ENCODE measurements around the gene CPNE4. TPM values are rescaled to one million over a fixed set of nuclear protein-coding genes. Genes with fewer than 3 reads are reported as not detected.

The CPNE4 gene
- total and polyA plus RNA-seq, 7 experiments from 2014 or later = not detected

DNA sequence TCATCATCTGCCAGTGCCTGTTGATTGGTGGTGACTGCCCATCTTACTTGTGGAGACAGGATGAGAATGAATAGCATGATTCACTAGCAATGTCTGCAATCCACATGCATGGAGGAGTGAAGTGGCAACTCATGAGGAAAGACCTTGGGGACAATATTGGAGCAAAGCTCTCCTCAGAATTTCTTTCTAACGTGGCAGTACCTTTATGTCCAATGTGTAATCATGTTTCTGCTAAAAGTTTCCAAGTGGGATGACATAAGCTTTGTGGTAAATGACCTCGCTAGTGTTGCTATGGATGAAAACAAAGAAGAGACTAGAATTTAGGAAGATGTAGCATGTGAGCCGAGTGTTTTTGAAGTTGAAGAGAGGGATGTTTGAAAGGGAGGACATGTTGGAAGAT lies 117.8 kb downstream of the CPNE4 start:
- POLR2A ChIA-PET = no interaction called here
- Histone ChIP-seq H3K4me1 (ENCODE audit: control insufficient read depth in 2 of 2, insufficient read depth in 2 of 2, low read length in 2 of 2) (no peaks in the 10 kb centered on the region), H3K27me3 (ENCODE audit: control insufficient read depth in 2 of 2, insufficient read depth in 2 of 2, low read length in 2 of 2) (no peaks in the 10 kb centered on the region), H3K9me3 (ENCODE audit: control insufficient read depth in 2 of 3, low read length in 3 of 3) (no peaks in the 10 kb centered on the region), H3K27ac (ENCODE audit: low read depth, low read length) (no peak overlapping the region), H3K4me3 (ENCODE audit: low read length) (no peak overlapping the region), H3K36me3 (ENCODE audit: control insufficient read depth in 2 of 3, insufficient read depth in 3 of 3, low read length in 3 of 3) (no peaks in the 10 kb centered on the region)
- intact Hi-C loops (cut with micrococcal nuclease) = no loop called here
- Mint-ChIP-seq H3K27ac (no peak overlapping the region), H3K9me3 (peaks cover 0 to 7% (median 0%) of the 10 kb centered on the region in 11 donors), H3K4me1 (no peaks in the 10 kb centered on the region), H3K27me3 (peaks cover 0 to 3% (median 0%) of the 10 kb centered on the region in 5 donors), H3K4me3 (no peak overlapping the region), H3K36me3 (no peaks in the 10 kb centered on the region)
- no peak for ATAC-seq
- CTCF ChIA-PET = no interaction called here
- DNase-seq = no peak

DNA sequence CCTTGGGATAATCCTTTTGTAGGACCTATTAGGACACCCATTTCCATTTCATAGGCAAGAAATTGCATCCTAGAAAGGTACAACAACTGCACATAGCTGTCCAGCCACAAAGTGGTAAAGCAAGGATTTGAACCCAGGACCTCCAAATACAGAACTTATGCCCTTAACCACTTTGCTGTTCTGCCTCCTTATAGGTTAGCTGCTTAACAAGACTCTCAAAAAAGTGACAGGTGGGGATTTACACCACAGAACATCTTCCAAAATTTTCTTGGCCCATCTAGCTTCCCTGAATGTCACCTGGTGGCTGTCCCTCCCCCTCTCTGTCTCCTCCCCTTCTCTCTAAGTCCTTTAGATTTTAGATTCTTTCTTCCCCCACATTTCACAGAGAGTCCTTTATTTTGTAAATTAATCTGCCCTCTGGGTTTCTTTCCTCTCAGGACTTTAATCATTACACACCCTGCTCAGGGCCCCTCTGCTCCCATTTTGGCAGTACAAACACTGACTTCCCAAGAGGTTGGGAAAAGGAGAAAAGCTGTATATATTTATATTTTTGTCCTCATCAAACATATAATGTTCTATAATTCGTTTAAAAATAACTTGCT lies 120.6 kb downstream of the CPNE4 start:
- Histone ChIP-seq H3K27me3 (ENCODE audit: control insufficient read depth in 2 of 2, insufficient read depth in 2 of 2, low read length in 2 of 2) (no peaks in the 10 kb centered on the region), H3K9me3 (ENCODE audit: control insufficient read depth in 2 of 3, low read length in 3 of 3) (no peaks in the 10 kb centered on the region), H3K4me1 (ENCODE audit: control insufficient read depth in 2 of 2, insufficient read depth in 2 of 2, low read length in 2 of 2) (no peaks in the 10 kb centered on the region), H3K4me3 (ENCODE audit: low read length) (no peak overlapping the region), H3K27ac (ENCODE audit: low read depth, low read length) (no peak overlapping the region), H3K36me3 (ENCODE audit: control insufficient read depth in 2 of 3, insufficient read depth in 3 of 3, low read length in 3 of 3) (no peaks in the 10 kb centered on the region)
- POLR2A ChIA-PET = no interaction called here
- CTCF ChIA-PET = no interaction called here
- intact Hi-C loops (cut with micrococcal nuclease) = no loop called here
- DNase-seq (no peak), ATAC-seq (no peak)
- no peaks in the 10 kb centered on the region for H3K4me1 Mint-ChIP-seq
- H3K4me3 Mint-ChIP-seq = no peak overlapping the region
- peak overlapping the region in 1 of 9 donors; percentile 39 for H3K27ac Mint-ChIP-seq
- H3K27me3 Mint-ChIP-seq = peaks cover 0 to 4% (median 0%) of the 10 kb centered on the region in 5 donors
- H3K9me3 Mint-ChIP-seq = peaks cover 0 to 2% (median 0%) of the 10 kb centered on the region in 11 donors
- no peaks in the 10 kb centered on the region for H3K36me3 Mint-ChIP-seq

DNA sequence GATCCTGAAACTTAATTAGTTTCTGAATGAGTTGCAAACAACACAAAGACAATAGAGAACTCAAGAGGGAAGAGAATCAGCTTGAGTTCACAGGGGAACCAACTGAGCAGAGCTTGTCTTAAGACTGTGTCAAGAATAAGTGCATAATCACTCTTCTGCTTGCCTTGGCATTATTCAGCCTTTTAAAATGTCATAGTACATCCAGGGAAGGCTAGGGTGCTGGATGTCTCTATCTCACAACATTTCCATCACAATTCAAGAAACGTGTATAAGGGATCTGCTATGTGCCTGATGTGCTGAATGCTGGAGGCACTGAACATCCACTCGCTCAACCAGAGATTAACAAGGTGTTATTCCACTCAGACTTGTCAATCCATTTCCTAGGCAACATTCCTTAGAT lies 122.6 kb downstream of the CPNE4 start:
- no peaks in the 10 kb centered on the region for H3K36me3 Mint-ChIP-seq
- H3K9me3 ChIP-seq (ENCODE audit: control insufficient read depth in 2 of 3, low read length in 3 of 3) = no peaks in the 10 kb centered on the region

DNA sequence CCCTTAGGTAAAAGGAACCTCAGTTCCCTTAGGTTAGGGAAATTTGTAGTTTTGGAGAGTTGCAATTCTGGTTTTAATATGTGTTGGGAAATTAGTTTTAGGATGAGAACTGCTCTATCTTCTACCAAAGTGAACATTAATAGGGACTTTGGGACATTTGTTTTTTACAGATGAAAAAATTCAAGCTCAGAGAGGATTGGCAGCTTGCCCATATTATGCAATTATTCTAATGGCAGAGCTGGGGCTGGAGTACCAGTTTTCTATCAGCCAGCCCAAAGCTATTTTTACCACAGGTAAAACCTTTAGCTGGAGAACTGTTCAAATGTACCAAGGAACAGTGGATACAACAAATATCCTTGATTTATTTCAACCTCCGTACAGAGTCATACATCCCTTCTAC lies 127.0 kb downstream of the CPNE4 start:
- Histone ChIP-seq H3K4me3 (ENCODE audit: low read length) (no peak overlapping the region), H3K4me1 (ENCODE audit: control insufficient read depth in 2 of 2, insufficient read depth in 2 of 2, low read length in 2 of 2) (no peaks in the 10 kb centered on the region), H3K27ac (ENCODE audit: low read depth, low read length) (no peak overlapping the region), H3K27me3 (ENCODE audit: control insufficient read depth in 2 of 2, insufficient read depth in 2 of 2, low read length in 2 of 2) (no peaks in the 10 kb centered on the region), H3K9me3 (ENCODE audit: control insufficient read depth in 2 of 3, low read length in 3 of 3) (no peaks in the 10 kb centered on the region), H3K36me3 (ENCODE audit: control insufficient read depth in 2 of 3, insufficient read depth in 3 of 3, low read length in 3 of 3) (no peaks in the 10 kb centered on the region)
- DNase-seq (no peak), ATAC-seq (no peak)
- intact Hi-C loops (cut with micrococcal nuclease) = no loop called here
- Mint-ChIP-seq H3K9me3 (peaks cover 0 to 5% (median 0%) of the 10 kb centered on the region in 11 donors), H3K36me3 (no peaks in the 10 kb centered on the region), H3K27me3 (peaks cover 0 to 4% (median 0%) of the 10 kb centered on the region in 5 donors), H3K4me3 (no peak overlapping the region), H3K4me1 (no peaks in the 10 kb centered on the region), H3K27ac (no peak overlapping the region)
- POLR2A ChIA-PET = no interaction called here
- CTCF ChIA-PET = no interaction called here

More for the DNA sequence above, 122.6 kb downstream of the CPNE4 start:
- no peak overlapping the region for H3K4me3 Mint-ChIP-seq
- CTCF ChIA-PET = no interaction called here
- H3K4me1 Mint-ChIP-seq = no peaks in the 10 kb centered on the region
- POLR2A ChIA-PET = no interaction called here
- ATAC-seq (no peak), DNase-seq (no peak)
- no peaks in the 10 kb centered on the region for H3K4me1 ChIP-seq (ENCODE audit: control insufficient read depth in 2 of 2, insufficient read depth in 2 of 2, low read length in 2 of 2)
- no peaks in the 10 kb centered on the region for H3K27me3 ChIP-seq (ENCODE audit: control insufficient read depth in 2 of 2, insufficient read depth in 2 of 2, low read length in 2 of 2)
- no peak overlapping the region for H3K27ac ChIP-seq (ENCODE audit: low read depth, low read length)
- H3K9me3 Mint-ChIP-seq = peaks cover 0 to 2% (median 0%) of the 10 kb centered on the region in 11 donors
- peaks cover 0 to 7% (median 0%) of the 10 kb centered on the region in 5 donors for H3K27me3 Mint-ChIP-seq
- H3K27ac Mint-ChIP-seq = no peak overlapping the region
- intact Hi-C loops (cut with micrococcal nuclease) = no loop called here
- H3K4me3 ChIP-seq (ENCODE audit: low read length) = no peak overlapping the region
- no peaks in the 10 kb centered on the region for H3K36me3 ChIP-seq (ENCODE audit: control insufficient read depth in 2 of 3, insufficient read depth in 3 of 3, low read length in 3 of 3)

DNA sequence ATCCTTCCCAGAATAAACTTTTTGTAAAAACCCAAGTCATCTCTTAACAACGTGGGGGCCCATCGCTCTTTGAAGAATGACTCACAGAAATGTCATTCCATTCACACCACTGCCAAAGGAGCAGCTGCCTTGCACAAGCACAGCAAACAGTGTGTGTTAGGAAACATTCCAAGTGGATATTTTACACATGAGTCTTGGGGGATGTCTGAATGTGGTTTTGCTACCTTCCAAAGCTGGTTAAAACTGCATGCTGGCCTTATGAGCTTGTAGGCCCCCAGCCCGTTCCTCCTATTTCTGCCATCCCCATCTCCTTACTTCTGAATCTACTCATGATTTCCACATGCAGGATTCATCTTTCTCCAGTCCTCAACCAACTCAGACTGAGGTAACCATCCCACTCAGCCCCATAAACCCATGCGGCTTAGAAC lies 130.8 kb downstream of the CPNE4 start:
- no peaks in the 10 kb centered on the region for H3K9me3 ChIP-seq (ENCODE audit: control insufficient read depth in 2 of 3, low read length in 3 of 3)
- ATAC-seq (no peak), DNase-seq (no peak)
- H3K4me1 Mint-ChIP-seq = no peaks in the 10 kb centered on the region
- POLR2A ChIA-PET = interaction anchor here (0.5 kb wide), 1 partner anchor 58 kb away, joined by 3 read pairs; no protein-coding TSS in a partner anchor
- no peaks in the 10 kb centered on the region for H3K4me1 ChIP-seq (ENCODE audit: control insufficient read depth in 2 of 2, insufficient read depth in 2 of 2, low read length in 2 of 2)
- CTCF ChIA-PET = no interaction called here
- no peaks in the 10 kb centered on the region for H3K36me3 Mint-ChIP-seq
- H3K9me3 Mint-ChIP-seq = peaks cover 0 to 5% (median 0%) of the 10 kb centered on the region in 11 donors
- H3K27ac ChIP-seq (ENCODE audit: low read depth, low read length) = no peak overlapping the region
- no peak overlapping the region for H3K4me3 Mint-ChIP-seq
- no peak overlapping the region for H3K27ac Mint-ChIP-seq
- intact Hi-C loops (cut with micrococcal nuclease) = no loop called here
- peaks cover 0 to 4% (median 0%) of the 10 kb centered on the region in 5 donors for H3K27me3 Mint-ChIP-seq
- H3K4me3 ChIP-seq (ENCODE audit: low read length) = no peak overlapping the region
- no peaks in the 10 kb centered on the region for H3K27me3 ChIP-seq (ENCODE audit: control insufficient read depth in 2 of 2, insufficient read depth in 2 of 2, low read length in 2 of 2)
- H3K36me3 ChIP-seq (ENCODE audit: control insufficient read depth in 2 of 3, insufficient read depth in 3 of 3, low read length in 3 of 3) = no peaks in the 10 kb centered on the region

DNA sequence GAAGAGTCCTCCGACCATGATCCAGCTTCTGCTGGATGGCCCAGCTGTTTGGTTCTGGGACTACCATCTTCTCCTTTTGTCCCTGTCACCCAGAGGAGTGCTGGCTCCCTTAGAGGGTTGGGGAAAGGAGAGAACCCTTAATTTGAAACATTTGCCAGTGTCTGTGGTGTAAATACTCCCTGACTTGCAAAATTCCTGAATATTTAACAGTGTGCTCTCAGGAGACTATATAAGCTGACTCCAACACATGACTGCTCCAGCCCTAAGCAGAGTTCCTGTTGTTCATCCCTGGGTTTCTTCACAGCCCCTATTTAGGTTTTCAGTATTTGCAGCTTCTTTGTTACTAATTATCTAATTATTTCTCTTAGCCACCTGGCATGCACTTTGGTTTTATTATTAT lies 133.1 kb downstream of the CPNE4 start:
- DNase-seq (no peak), ATAC-seq (no peak)
- ChIA-PET POLR2A (no interaction called here), CTCF (interaction anchor here (0.6 kb wide), 1 partner anchor 13 kb away, joined by 3 read pairs; no protein-coding TSS in a partner anchor)
- Histone ChIP-seq H3K4me3 (ENCODE audit: low read length) (no peak overlapping the region), H3K4me1 (ENCODE audit: control insufficient read depth in 2 of 2, insufficient read depth in 2 of 2, low read length in 2 of 2) (no peaks in the 10 kb centered on the region), H3K36me3 (ENCODE audit: control insufficient read depth in 2 of 3, insufficient read depth in 3 of 3, low read length in 3 of 3) (no peaks in the 10 kb centered on the region), H3K27ac (ENCODE audit: low read depth, low read length) (no peak overlapping the region), H3K9me3 (ENCODE audit: control insufficient read depth in 2 of 3, low read length in 3 of 3) (no peaks in the 10 kb centered on the region), H3K27me3 (ENCODE audit: control insufficient read depth in 2 of 2, insufficient read depth in 2 of 2, low read length in 2 of 2) (no peaks in the 10 kb centered on the region)
- H3K27me3 Mint-ChIP-seq = peaks cover 0 to 4% (median 0%) of the 10 kb centered on the region in 5 donors
- H3K27ac Mint-ChIP-seq = no peak overlapping the region
- no peaks in the 10 kb centered on the region for H3K36me3 Mint-ChIP-seq
- H3K4me1 Mint-ChIP-seq = no peaks in the 10 kb centered on the region
- H3K9me3 Mint-ChIP-seq = peaks cover 0 to 3% (median 0%) of the 10 kb centered on the region in 11 donors
- no peak overlapping the region for H3K4me3 Mint-ChIP-seq
- intact Hi-C loops (cut with micrococcal nuclease) = no loop called here

DNA sequence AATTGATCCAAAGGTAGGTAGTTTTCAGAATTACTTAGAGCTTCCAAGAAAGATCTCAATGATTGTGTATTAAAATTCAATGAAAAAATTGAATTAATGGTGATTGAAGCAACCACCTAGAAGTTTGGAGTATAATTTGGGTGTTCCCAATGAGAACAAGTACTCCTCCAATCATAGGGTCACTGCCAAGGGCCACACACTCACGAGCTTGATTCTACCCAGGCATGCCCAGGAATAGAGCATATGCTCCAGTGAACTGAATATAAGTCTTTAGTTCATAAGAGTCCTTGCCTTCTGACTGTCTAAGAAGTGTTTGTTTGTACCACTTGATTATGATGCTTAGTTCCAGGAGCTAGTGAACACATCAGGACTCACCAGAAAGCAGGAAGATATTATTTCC lies 133.9 kb downstream of the CPNE4 start:
- ATAC-seq = no peak
- Mint-ChIP-seq H3K36me3 (no peaks in the 10 kb centered on the region), H3K27me3 (peaks cover 0 to 4% (median 0%) of the 10 kb centered on the region in 5 donors), H3K4me3 (no peak overlapping the region), H3K9me3 (peaks cover 0 to 2% (median 0%) of the 10 kb centered on the region in 11 donors), H3K27ac (no peak overlapping the region), H3K4me1 (no peaks in the 10 kb centered on the region)
- Histone ChIP-seq H3K4me1 (ENCODE audit: control insufficient read depth in 2 of 2, insufficient read depth in 2 of 2, low read length in 2 of 2) (no peaks in the 10 kb centered on the region), H3K9me3 (ENCODE audit: control insufficient read depth in 2 of 3, low read length in 3 of 3) (no peaks in the 10 kb centered on the region), H3K27me3 (ENCODE audit: control insufficient read depth in 2 of 2, insufficient read depth in 2 of 2, low read length in 2 of 2) (no peaks in the 10 kb centered on the region), H3K4me3 (ENCODE audit: low read length) (no peak overlapping the region), H3K36me3 (ENCODE audit: control insufficient read depth in 2 of 3, insufficient read depth in 3 of 3, low read length in 3 of 3) (no peaks in the 10 kb centered on the region), H3K27ac (ENCODE audit: low read depth, low read length) (no peak overlapping the region)
- ChIA-PET POLR2A (no interaction called here), CTCF (interaction anchor here (0.6 kb wide), 1 partner anchor 12 kb away, joined by 3 read pairs; no protein-coding TSS in a partner anchor)
- intact Hi-C loops (cut with micrococcal nuclease) = no loop called here
- DNase-seq = no peak
